A673 (cell line): Measurements from ENCODE around the gene BPI. TPM values are rescaled to one million over a fixed set of nuclear protein-coding genes. Genes with fewer than 3 reads are reported as not detected.

ENCODE experiments used
- BruUV-seq: library from RNA; stranded (reverse); fragments of 400-500 nt; replicated peaks from 2 replicates; lab custom pipeline; 2021; lab: Mats Ljungman, UMichigan
- CTCF ChIA-PET: fragments of 300-600 bp; sonication (Branson Sonifier 250); formaldehyde crosslinking; loops from one replicate; lab custom pipeline; 2022; ENCODE audit warnings: antibody characterized with exemption; lab: Charles Lee
- POLR2A ChIA-PET: fragments of 300-600 bp; sonication (Branson Sonifier 250); formaldehyde crosslinking; loops from one replicate; lab custom pipeline; 2022; ENCODE audit warnings: antibody characterized with exemption; ENCODE audit not compliant: low non-redundant PET; lab: Charles Lee
- DNase-seq: peaks from one replicate; pipeline ENCODE4 v3.0.0-alpha.2; 2015; ENCODE audit warnings: low spot score
- H3K27ac ChIP-seq: fragments of 200-600 bp; sonication (generic); 2 replicates; pipeline ENCODE4 v1.5.1; 2016; ENCODE audit warnings: mixed run types, low read depth, mild to moderate bottlenecking, mixed read lengths, antibody characterized with exemption, low read length; ENCODE audit not compliant: poor library complexity, severe bottlenecking
- H3K27me3 ChIP-seq: fragments of 200-600 bp; sonication (generic); replicated peaks from 2 replicates; pipeline ENCODE4 v1.6.1; 2017; ENCODE audit warnings: mixed run types, low read depth, mild to moderate bottlenecking, mixed read lengths, antibody characterized with exemption, low read length; ENCODE audit not compliant: insufficient read depth, poor library complexity
- H3K36me3 ChIP-seq: fragments of 200-600 bp; sonication (generic); 2 replicates; pipeline ENCODE4 v1.6.1; 2016; ENCODE audit warnings: mixed run types, mild to moderate bottlenecking, mixed read lengths, antibody characterized with exemption, low read length; ENCODE audit not compliant: insufficient read depth, poor library complexity, severe bottlenecking
- H3K4me1 ChIP-seq: fragments of 200-600 bp; sonication (generic); 2 replicates; pipeline ENCODE4 v1.6.1; 2017; ENCODE audit warnings: mixed run types, mild to moderate bottlenecking, mixed read lengths, antibody characterized with exemption, low read length; ENCODE audit not compliant: insufficient read depth, poor library complexity, severe bottlenecking
- H3K4me3 ChIP-seq: fragments of 200-600 bp; sonication (generic); 2 replicates; pipeline ENCODE4 v1.5.1; 2016; ENCODE audit warnings: low read depth, mixed run types, mild to moderate bottlenecking, mixed read lengths, low read length; ENCODE audit not compliant: poor library complexity, severe bottlenecking
- H3K9me3 ChIP-seq: fragments of 200-600 bp; sonication (generic); 2 replicates; pipeline ENCODE4 v1.6.1; 2016; ENCODE audit warnings: mixed run types, low read depth, mild to moderate bottlenecking, mixed read lengths, antibody characterized with exemption, low read length; ENCODE audit not compliant: poor library complexity, severe bottlenecking
- CTCF ChIP-seq: fragments of 300-800, 200-600 bp; sonication (generic); conservative IDR thresholded peaks from 2 replicates; pipeline ENCODE4 v1.5.1; 2017; ENCODE audit warnings: low read depth, mild to moderate bottlenecking, antibody characterized with exemption, low read length, moderate library complexity, mixed read lengths
- EZH2 ChIP-seq: fragments of 200-600 bp; sonication (generic); IDR thresholded peaks from 2 replicates; pipeline ENCODE4 v1.6.1; 2017; ENCODE audit warnings: borderline replicate concordance, low read depth, mild to moderate bottlenecking, mixed read lengths, antibody characterized with exemption, low read length; ENCODE audit not compliant: poor library complexity, severe bottlenecking
- intact Hi-C: fragments of 100-400 bp; cut with micrococcal nuclease; formaldehyde crosslinking; loops from one replicate; pipeline ENCODE4 v1.10.0; 2022; ENCODE audit not compliant: unreplicated experiment
- total RNA-seq: library from RNA; stranded (reverse); gene quantifications from 2 replicates; pipeline ENCODE4 v1.2.3, GENCODE V29; 2021

Gene BPI
- total RNA-seq, 1 experiment from 2014 or later = not detected

GRCh38 chr20:38383147-38383546, 79.2 kb downstream of the BPI start:
- BruUV-seq = no TSS peak
- Histone ChIP-seq H3K9me3 (no peaks in the 10 kb centered on the region), H3K27ac (no peak overlapping the region), H3K4me1 (no peaks in the 10 kb centered on the region), H3K27me3 (no peaks in the 10 kb centered on the region), H3K4me3 (no peak overlapping the region), H3K36me3 (no peaks in the 10 kb centered on the region)
- CTCF ChIA-PET = no interaction called here
- intact Hi-C loops = no loop called here
- no peak for TF ChIP-seq CTCF
- DNase-seq = no peak
- POLR2A ChIA-PET = interaction anchor here (0.6 kb wide), 1 partner anchor 27 kb away, joined by 4 read pairs; no protein-coding TSS in a partner anchor

- POLR2A ChIA-PET = no interaction called here
- intact Hi-C loops = no loop called here
Observed at GRCh38 chr20:38386004-38386403, 82.0 kb downstream of the BPI start.

GRCh38 chr20:38386851-38387250, 82.9 kb downstream of the BPI start:
- no peaks in the 10 kb centered on the region for H3K4me1 ChIP-seq
- H3K27me3 ChIP-seq = no peaks in the 10 kb centered on the region
- H3K27ac ChIP-seq = no peak overlapping the region
- POLR2A ChIA-PET = no interaction called here
- H3K36me3 ChIP-seq = no peaks in the 10 kb centered on the region
- intact Hi-C loops = no loop called here
- no peak for DNase-seq
- CTCF ChIA-PET = no interaction called here
- TF ChIP-seq CTCF (no peak), EZH2 (no peak)
- no TSS peak for BruUV-seq
- H3K9me3 ChIP-seq = no peaks in the 10 kb centered on the region
- H3K4me3 ChIP-seq = no peak overlapping the region

More at GRCh38 chr20:38386004-38386403, 82.0 kb downstream of the BPI start:
- H3K4me1 ChIP-seq = no peaks in the 10 kb centered on the region
- H3K9me3 ChIP-seq = no peaks in the 10 kb centered on the region
- no peak for TF ChIP-seq CTCF
- TF ChIP-seq EZH2 = no peak
- DNase-seq = no peak
- CTCF ChIA-PET = no interaction called here
- no peaks in the 10 kb centered on the region for H3K27me3 ChIP-seq
- no TSS peak for BruUV-seq
- no peak overlapping the region for H3K27ac ChIP-seq
- no peaks in the 10 kb centered on the region for H3K36me3 ChIP-seq
- H3K4me3 ChIP-seq = no peak overlapping the region

Other genes with a start within 250 kb of the BPI start
- 0.43 and 0.85 TPM in 2 replicates for gene TGM2, start 138.9 kb upstream of the BPI start, total RNA-seq
- gene KIAA1755, start 43.4 kb upstream of the BPI start, total RNA-seq = not detected in 2 replicates
- gene LBP, start 42.3 kb downstream of the BPI start, total RNA-seq = not detected in 2 replicates
- 91.4 and 105 TPM in 2 replicates for gene SNHG17, start 131.2 kb downstream of the BPI start, total RNA-seq
- 32.6 and 34.4 TPM in 2 replicates for gene RALGAPB, start 168.7 kb downstream of the BPI start, total RNA-seq